HFFc6 (cell line): ENCODE results near the gene TREM1. TPM values are rescaled to one million over a fixed set of nuclear protein-coding genes. Genes with fewer than 3 reads are reported as not detected.

ENCODE experiments used
- DNase-seq: peaks from one replicate; pipeline ENCODE4 v3.0.0-alpha.2; 2018
- H3K27ac Mint-ChIP-seq: 2 replicates; pipeline ENCODE4 v1.8.0; 2020; ENCODE audit warnings: mild to moderate bottlenecking, mixed read lengths
- H3K27me3 Mint-ChIP-seq: 2 replicates; pipeline ENCODE4 v1.8.0; 2021; ENCODE audit warnings: mild to moderate bottlenecking, moderate library complexity, mixed read lengths; ENCODE audit not compliant: insufficient read depth
- H3K36me3 Mint-ChIP-seq: 2 replicates; pipeline ENCODE4 v1.8.0; 2021; ENCODE audit warnings: low read depth, mixed read lengths
- H3K4me1 Mint-ChIP-seq: 2 replicates; pipeline ENCODE4 v1.8.0; 2020; ENCODE audit warnings: low read depth, mixed read lengths
- H3K4me3 Mint-ChIP-seq: 2 replicates; pipeline ENCODE4 v1.8.0; 2020; ENCODE audit warnings: mild to moderate bottlenecking, moderate library complexity, mixed read lengths
- H3K9me3 Mint-ChIP-seq: 2 replicates; pipeline ENCODE4 v1.8.0; 2020; ENCODE audit warnings: mild to moderate bottlenecking, mixed read lengths
- CTCF ChIP-seq: fragments of 200-600 bp; sonication (generic); IDR thresholded peaks from 2 replicates; pipeline ENCODE4 v1.5.0; 2021; ENCODE audit warnings: antibody characterized with exemption, mild to moderate bottlenecking
- total RNA-seq, 6 experiments: library from RNA; stranded (reverse); fragmentation: NEBNext Ultra II Directional; extraction: Animal tissue kit (Norgen Biotek cat#: 25700); gene quantifications; 2 replicates in 1 of 6; 3 replicates in 5 of 6; pipeline ENCODE4 v1.2.3, GENCODE V29; 2021

TREM1 gene
- total RNA-seq, 6 experiments from 2014 or later = 0.09 TPM; not detected in 5

- Mint-ChIP-seq H3K27me3 (peaks cover 3% of the 10 kb centered on the region; the same call in 1 of the 2 replicates), H3K27ac (no peak overlapping the region), H3K36me3 (no peaks in the 10 kb centered on the region), H3K4me1 (peaks cover 8% of the 10 kb centered on the region; the same call in 1 of the 2 replicates), H3K9me3 (peaks cover 10% of the 10 kb centered on the region; the same call in 1 of the 2 replicates), H3K4me3 (no peak overlapping the region)
- peak; percentile 33 for DNase-seq
- TF ChIP-seq CTCF = no peak
These were observed 28.9 kb downstream of the TREM1 start for GRCh38 chr6:41257369-41258195.

- H3K36me3 Mint-ChIP-seq = no peaks in the 10 kb centered on the region
- no peak for TF ChIP-seq CTCF
- H3K9me3 Mint-ChIP-seq = no peaks in the 10 kb centered on the region
- H3K27ac Mint-ChIP-seq = no peak overlapping the region
- no peak overlapping the region for H3K4me3 Mint-ChIP-seq
- DNase-seq = no peak
- peaks cover 8% of the 10 kb centered on the region; the same call in 1 of the 2 replicates for H3K4me1 Mint-ChIP-seq
- H3K27me3 Mint-ChIP-seq = peaks cover 3% of the 10 kb centered on the region; the same call in 1 of the 2 replicates
These were observed 30.1 kb downstream of the TREM1 start for GRCh38 chr6:41256383-41256782.

GRCh38 chr6:41255638-41256246, 30.7 kb downstream of the TREM1 start:
- TF ChIP-seq CTCF = no peak
- no peak overlapping the region for H3K27ac Mint-ChIP-seq
- DNase-seq = no peak
- peaks cover 3% of the 10 kb centered on the region; the same call in 1 of the 2 replicates for H3K27me3 Mint-ChIP-seq
- H3K4me3 Mint-ChIP-seq = no peak overlapping the region
- no peaks in the 10 kb centered on the region for H3K9me3 Mint-ChIP-seq
- H3K4me1 Mint-ChIP-seq = peaks cover 8% of the 10 kb centered on the region; the same call in 1 of the 2 replicates
- no peaks in the 10 kb centered on the region for H3K36me3 Mint-ChIP-seq

DNA sequence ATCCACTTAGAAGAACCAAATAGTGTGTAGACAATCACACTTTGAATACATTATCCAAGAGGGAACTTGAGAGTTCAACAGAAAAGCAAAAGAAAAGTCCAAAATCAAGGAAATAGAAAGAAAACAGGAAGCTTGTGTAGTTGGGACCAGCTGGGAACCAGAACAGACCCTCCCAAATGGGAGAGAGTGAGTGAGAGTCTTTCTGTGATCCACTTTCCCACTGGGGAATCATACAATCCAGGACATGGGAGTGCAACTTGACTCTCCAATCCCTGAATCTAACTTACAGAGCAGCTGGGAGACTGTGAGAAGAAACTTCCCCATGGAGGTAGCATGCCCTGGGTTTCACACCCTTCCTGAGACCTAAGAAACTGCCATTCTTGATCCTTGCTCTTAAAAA, 31.4 kb downstream of the TREM1 start:
- Mint-ChIP-seq H3K27me3 (peaks cover 3% of the 10 kb centered on the region; the same call in 1 of the 2 replicates), H3K36me3 (no peaks in the 10 kb centered on the region), H3K4me3 (no peak overlapping the region), H3K4me1 (peaks cover 8% of the 10 kb centered on the region; the same call in 1 of the 2 replicates), H3K9me3 (no peaks in the 10 kb centered on the region), H3K27ac (no peak overlapping the region)
- no peak for TF ChIP-seq CTCF
- no peak for DNase-seq

- no peaks in the 10 kb centered on the region for H3K36me3 Mint-ChIP-seq
- TF ChIP-seq CTCF = no peak
- peaks cover 6% of the 10 kb centered on the region; the same call in 1 of the 2 replicates for H3K4me1 Mint-ChIP-seq
- no peaks in the 10 kb centered on the region for H3K9me3 Mint-ChIP-seq
- H3K27me3 Mint-ChIP-seq = peaks cover 3% of the 10 kb centered on the region; the same call in 1 of the 2 replicates
- no peak overlapping the region for H3K27ac Mint-ChIP-seq
- no peak overlapping the region for H3K4me3 Mint-ChIP-seq
- DNase-seq = no peak
These were observed 33.9 kb downstream of the TREM1 start for GRCh38 chr6:41252401-41253169.
